Adrenal gland (tissue), 5 donors: ENCODE data around the gene MYPN.

Experiments
- POLR2A ChIP-seq, 2 donors: fragments of 450-650 bp; IDR thresholded peaks; one replicate each; pipeline ENCODE4 v1.6.1; 2017; ENCODE audit warnings: antibody characterized with exemption in 2 of 2, mild to moderate bottlenecking in 2 of 2, moderate library complexity in 1 of 2
- TF ChIP-seq, protein P1 (sequence below), 6 experiments: fragments of 450-650 bp in 4 of 6; fragments of 200-600 bp in 2 of 6; sonication (generic) in 1 of 6; IDR thresholded peaks; 1 replicate in 5 of 6; 2 replicates in 1 of 6; pipeline versions ENCODE4 v1.5.1 to v1.8.0; 2016 to 2021; ENCODE audit warnings: antibody characterized with exemption in 6 of 6, mild to moderate bottlenecking in 2 of 6, moderate library complexity in 1 of 6
- donor health status: DM: no; HTN: no; CAD: no.

DNA sequence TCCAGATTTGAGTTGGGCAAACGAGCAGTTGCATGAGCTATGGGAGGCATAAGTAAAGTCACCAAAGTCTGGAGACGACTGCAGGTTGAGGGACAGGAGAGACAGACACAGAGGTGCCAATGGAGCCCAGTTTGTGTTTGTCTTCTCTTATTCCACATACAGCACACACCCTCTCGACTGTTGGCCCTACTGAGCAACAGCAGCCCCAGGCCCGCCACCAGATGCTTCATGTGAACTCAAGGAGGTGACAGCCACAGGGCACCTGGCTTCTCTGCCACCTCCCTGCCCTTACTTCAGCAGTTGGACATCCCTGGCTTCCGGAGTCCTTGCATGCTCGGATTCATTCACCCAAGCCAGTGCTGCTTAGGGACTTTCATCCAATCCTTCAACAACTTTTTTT is 129.1 kb downstream of the MYPN start:
- TF ChIP-seq, protein P1, sequence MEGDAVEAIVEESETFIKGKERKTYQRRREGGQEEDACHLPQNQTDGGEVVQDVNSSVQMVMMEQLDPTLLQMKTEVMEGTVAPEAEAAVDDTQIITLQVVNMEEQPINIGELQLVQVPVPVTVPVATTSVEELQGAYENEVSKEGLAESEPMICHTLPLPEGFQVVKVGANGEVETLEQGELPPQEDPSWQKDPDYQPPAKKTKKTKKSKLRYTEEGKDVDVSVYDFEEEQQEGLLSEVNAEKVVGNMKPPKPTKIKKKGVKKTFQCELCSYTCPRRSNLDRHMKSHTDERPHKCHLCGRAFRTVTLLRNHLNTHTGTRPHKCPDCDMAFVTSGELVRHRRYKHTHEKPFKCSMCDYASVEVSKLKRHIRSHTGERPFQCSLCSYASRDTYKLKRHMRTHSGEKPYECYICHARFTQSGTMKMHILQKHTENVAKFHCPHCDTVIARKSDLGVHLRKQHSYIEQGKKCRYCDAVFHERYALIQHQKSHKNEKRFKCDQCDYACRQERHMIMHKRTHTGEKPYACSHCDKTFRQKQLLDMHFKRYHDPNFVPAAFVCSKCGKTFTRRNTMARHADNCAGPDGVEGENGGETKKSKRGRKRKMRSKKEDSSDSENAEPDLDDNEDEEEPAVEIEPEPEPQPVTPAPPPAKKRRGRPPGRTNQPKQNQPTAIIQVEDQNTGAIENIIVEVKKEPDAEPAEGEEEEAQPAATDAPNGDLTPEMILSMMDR (IDR thresholded peaks at IDR 0.05): no peak
- TF ChIP-seq POLR2A (IDR thresholded peaks at IDR 0.05): no peak
